ELR (cell line): ENCODE results near the gene TLCD5.

ENCODE experiments used
- DNase-seq: peaks from one replicate; pipeline ENCODE4 v3.0.0-alpha.2; 2015; ENCODE audit warnings: low read depth

The TLCD5 gene

GRCh38 chr11:120307476-120307875 is 17.6 kb upstream of the TLCD5 start:
- no peak for DNase-seq

- no peak for DNase-seq
Observed at GRCh38 chr11:120308081-120308480, 17.0 kb upstream of the TLCD5 start.

- no peak for DNase-seq
Observed at GRCh38 chr11:120310870-120311269, 14.2 kb upstream of the TLCD5 start.

DNA sequence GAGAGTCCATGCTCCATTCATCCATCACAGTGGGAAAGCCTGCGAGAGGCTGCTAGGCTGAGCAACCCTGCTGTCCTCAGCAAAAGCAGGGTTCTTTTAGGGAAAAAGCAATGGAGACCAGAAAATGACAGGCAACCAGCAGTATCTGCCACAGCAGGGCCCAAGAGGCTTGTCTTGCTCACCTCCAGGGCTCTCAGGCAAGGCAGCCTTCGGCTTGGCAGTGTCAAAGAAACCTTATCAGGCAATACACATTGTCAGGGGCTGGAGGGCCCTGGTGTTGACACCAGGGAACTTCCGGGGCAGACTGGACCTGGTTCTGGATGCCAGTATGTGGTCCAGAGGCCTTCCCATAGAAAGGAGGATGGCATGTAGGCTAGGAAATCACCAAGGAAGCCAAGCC is 10.2 kb upstream of the TLCD5 start:
- no peak for DNase-seq

DNA sequence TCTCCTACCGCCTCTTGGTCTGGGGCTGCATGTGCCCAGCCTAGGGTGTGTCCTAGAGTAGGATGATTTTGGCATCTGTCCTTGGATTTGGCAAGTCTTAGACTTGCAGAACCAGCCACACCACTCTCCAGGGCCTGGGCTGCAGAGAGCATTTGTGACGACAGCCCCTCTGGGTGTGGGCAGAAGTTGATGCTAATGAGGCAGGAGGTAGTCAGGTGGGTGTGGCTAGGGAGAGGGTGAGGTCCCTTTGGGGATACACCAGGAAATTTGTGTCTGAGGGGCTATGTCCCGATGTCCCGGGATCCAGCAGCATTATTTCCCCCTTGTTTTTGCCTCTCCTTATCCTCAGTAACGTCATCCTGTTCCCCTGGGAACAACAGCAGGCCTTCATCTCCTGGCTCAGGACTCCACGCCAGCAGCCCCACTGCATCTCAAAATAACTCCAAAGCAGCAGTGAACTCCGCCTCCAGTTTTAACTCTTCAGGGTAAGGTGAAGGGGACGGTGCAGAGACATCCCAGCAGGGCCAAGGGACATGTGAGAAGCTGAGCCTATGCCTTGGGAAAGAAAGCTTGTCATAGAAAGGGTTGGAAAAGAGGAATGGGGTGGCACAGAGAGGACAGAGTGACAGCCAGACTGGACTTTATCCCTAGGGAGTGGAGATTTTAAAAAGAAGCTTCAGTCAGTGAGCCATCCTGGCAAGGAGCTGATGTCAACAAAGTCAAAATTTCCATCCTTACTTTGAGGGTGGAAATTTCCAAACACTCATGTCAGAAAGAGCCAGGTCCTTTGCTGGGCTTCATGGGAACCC is 8.0 kb upstream of the TLCD5 start:
- no peak for DNase-seq

- DNase-seq, result no peak
Observed at GRCh38 chr11:120317689-120318480, 7.2 kb upstream of the TLCD5 start.

- no peak for DNase-seq
Observed at GRCh38 chr11:120318906-120319305, 6.2 kb upstream of the TLCD5 start.

DNA sequence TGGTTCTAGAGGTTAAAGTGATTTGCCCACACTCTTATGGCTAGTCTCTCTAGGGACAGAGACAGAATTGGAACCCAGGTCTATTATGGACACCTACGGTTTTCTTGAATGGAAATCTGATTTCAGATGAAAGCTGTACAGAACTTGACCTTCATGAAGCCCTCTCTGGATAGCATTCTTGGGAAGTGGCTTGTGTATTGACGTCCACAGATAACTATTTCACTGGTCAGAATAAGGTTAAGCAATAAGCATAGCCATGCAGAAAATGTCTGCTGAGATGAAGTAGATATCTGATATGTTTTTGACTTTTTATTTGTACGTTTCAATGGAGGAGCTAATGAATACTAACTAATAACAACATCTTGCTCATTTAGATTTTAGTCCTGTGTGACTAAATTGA is 1.1 kb downstream of the TLCD5 start:
- DNase-seq, result peak; percentile 80

GRCh38 chr11:120326845-120327281 is 1.8 kb downstream of the TLCD5 start:
- no peak for DNase-seq

- DNase-seq, result no peak
Observed at GRCh38 chr11:120327311-120327710, 2.2 kb downstream of the TLCD5 start.

- DNase-seq, result peak; percentile 56
Observed at GRCh38 chr11:120329556-120329955, 4.5 kb downstream of the TLCD5 start.

DNA sequence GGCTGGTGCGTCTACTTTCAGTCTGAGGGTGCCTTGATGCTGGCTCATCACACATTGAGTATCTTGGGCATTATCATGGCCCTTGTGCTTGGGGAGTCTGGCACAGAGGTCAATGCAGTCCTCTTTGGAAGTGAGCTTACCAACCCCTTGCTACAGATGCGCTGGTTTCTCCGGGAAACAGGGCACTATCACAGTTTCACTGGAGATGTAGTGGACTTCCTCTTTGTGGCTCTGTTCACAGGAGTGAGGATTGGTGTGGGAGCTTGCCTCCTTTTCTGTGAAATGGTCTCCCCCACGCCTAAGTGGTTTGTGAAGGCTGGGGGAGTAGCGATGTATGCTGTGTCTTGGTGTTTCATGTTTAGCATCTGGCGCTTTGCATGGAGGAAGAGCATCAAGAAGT is 4.9 kb downstream of the TLCD5 start:
- DNase-seq, result no peak

DNA sequence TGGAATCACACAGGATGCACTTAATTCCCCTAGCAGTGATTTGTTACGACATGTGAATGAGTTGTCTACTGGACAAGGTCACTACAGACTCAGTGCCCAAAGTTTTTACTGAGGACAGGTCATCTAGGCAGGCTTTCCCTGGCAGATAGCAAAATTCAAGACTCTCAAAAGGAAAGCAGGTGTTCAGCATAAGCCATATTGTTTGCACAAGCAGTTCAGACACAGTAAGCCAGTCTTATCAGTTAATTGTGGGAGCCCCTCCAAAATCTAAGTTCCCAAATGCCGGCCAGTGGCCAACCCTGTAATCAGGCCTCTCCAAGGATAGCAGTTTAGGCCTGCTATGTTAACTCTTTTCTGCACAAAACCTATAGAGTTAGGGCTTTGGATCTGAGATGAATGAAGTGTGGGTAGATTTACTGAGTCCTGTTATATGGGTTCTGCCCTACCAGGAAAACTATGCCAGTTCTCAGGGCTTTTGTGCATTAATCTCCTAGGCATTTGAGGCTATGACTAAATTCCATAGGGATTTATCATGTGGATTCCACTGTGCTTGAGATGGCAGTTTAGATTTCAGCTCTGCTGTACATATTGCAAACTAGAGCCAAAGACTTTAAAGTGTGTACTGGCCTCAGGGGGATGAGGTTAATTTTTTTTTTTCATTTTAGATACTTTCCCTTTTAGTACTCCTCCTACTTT is 6.3 kb downstream of the TLCD5 start:
- peak; percentile 95 for DNase-seq

- no peak for DNase-seq
Observed at GRCh38 chr11:120332822-120333716, 8.0 kb downstream of the TLCD5 start.

GRCh38 chr11:120333801-120334200 is 8.7 kb downstream of the TLCD5 start:
- DNase-seq, result no peak

- no peak for DNase-seq
Observed at GRCh38 chr11:120334332-120334731, 9.2 kb downstream of the TLCD5 start.

DNA sequence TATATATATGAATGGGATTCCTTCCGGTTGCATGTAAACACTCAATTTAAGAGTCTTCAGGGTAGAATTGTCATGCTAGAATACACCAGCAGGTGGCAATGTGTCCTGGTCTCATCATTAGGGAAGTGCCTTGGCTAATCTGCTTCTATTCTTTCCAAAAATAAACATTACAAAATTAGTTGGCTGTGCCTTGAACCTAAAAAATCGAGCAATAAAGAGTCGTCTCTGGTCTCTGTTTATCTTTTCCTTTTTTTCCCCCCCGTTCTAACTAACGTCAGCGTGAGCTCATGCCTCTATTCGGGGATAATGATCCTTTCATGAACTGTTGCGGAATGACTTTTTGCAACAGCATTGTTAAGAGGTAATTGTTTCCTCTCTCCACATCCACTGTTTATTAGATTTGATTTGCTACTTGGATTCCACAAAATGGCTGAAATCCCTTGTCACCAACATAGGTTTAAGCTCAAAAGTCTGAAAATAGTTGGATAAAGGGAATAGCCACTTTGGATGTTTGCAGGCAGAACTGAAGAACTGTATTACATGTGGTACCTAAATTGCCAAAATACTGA is 9.9 kb downstream of the TLCD5 start:
- DNase-seq, result peak; percentile 83

- peak; percentile 43 for DNase-seq
Observed at GRCh38 chr11:120335556-120335907, 10.4 kb downstream of the TLCD5 start.

DNA sequence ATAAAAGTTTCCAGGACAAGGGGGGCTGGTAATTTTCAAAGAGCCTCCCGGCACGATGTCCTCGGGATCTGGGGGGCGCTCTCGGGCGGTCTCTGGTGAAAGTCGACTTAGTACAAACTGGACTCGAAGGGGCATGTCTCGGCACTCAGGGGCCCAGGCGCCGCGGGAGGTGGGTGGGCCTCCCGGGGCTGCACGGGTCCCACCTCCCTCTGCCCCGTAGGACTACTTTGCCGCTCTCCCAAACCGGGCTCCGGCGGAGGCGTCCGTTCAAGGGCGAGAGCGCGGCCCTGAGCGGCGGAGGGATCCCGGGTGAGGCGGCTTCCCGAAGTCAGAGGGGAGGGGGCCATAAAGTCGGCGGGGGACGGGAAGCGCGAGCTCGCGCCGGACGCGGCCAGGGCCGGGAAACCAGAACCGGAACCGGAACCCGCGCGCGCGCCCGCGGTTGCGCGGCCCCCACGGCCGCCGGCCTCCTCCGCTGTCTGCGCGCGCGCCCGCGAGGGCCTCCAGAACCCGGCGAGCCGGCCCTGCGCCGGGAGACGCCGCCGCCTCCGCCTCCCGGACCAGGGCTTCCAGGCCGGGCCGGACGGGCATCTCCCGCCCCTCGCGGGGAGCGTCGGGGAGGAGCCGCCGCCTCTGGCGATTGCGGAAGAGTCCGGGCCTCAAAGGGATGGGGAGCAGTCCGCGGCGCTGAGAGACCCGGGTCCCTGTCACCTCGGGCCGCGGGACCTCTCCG is 11.0 kb downstream of the TLCD5 start, which contains the start of gene ARHGEF12:
TSS of gene ARHGEF12 (plus strand) at position 506 of the 733 bp plus-strand sequence. CDS start 831 bp downstream, outside the sequence.
- peak; percentile 98 for DNase-seq

DNA sequence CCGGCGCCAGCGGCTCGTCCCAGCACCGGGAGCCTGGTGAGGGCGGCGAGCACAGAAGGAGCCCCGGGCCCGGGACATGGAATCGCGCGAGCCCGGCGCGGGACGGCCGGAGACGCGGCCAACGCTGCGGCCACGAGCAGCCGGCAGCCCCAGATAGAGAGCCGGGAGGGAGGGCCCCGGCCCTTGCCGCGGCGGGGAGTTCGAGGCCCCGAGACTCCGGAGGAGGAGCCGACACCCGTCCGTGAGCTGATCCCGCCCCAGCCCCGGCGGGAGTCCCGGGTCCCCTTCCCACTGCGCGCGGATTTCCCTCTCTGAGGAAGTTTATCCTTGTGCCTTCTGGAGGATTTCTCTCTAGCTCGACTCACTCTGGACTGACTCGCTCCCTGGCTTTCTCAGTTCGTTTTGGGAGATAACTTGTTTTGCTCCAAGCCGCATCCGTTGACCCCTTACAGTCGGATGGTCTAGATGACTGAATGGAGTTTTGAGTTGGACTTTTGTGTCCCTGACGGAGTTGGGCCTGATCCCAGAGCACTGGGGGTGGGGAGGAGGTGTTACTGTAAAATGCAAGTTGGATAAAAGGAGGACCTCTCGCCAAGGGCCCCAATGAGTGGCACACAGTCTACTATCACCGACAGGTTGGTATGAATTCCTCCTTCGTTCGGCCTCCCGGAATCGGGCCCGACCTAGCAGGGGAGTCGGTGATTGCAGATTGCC is 11.7 kb downstream of the TLCD5 start:
- peak; percentile 61 for DNase-seq
